ENCODE measurements around the gene CACNA1C.

GRCh38 chr12:2334689-2335088 is 281.9 kb downstream of the CACNA1C start:
- TF ChIP-seq CTCF (IDR thresholded peaks at IDR 0.05; ENCODE audit: borderline replicate concordance, extremely low read depth, low read length, poor library complexity, severe bottlenecking) (no peak), EZH2 (IDR thresholded peaks at IDR 0.05; ENCODE audit: borderline replicate concordance, low read depth, low read length, severe bottlenecking) (no peak)

All from DND-41 (cell line).